Measurements from ENCODE around the gene UNC119B.

GRCh38 chr12:120750806-120751205 lies 40.5 kb downstream of the UNC119B start:
- no peak for TF ChIP-seq POLR2A (IDR thresholded peaks at IDR 0.05; ENCODE audit: low read length)
- no peak for TF ChIP-seq GATA1 (IDR thresholded peaks at IDR 0.05; ENCODE audit: low read depth, low read length)

All from erythroblast (primary cell).